HepG2 (cell line): ENCODE results near the gene MARF1. TPM values are rescaled to one million over a fixed set of nuclear protein-coding genes. Genes with fewer than 3 reads are reported as not detected.

ENCODE experiments used
- ATAC-seq: fragments of 200-7000 bp; cut with Tn5 transposase; 3 replicates; pipeline ENCODE4 v1.9.1; 2020; ENCODE audit warnings: mild to moderate bottlenecking, moderate library complexity
- BruUV-seq: library from RNA; stranded (reverse); fragments of 400-500 nt; replicated peaks from 2 replicates; lab custom pipeline; 2021; lab: Mats Ljungman, UMichigan
- CTCF ChIA-PET: fragments of 300-600 bp; formaldehyde crosslinking; extraction: SDS; loops from one replicate; lab custom pipeline; 2021; ENCODE audit warnings: low total read pairs, inconsistent platforms, low intra/inter-chr PET ratio; lab: Yijun Ruan, JAX
- POLR2A ChIA-PET: fragments of 350-600 bp; sonication (Branson Sonifier 250); formaldehyde crosslinking; loops from one replicate; lab custom pipeline; 2020; ENCODE audit warnings: antibody characterized with exemption, inconsistent platforms; lab: Yijun Ruan, JAX
- DNase-seq: peaks from one replicate; pipeline ENCODE4 v3.0.0-alpha.2; 2015; ENCODE audit warnings: low spot score
- FAIRE-seq: peaks from 3 replicates; lab custom pipeline; 2011; peaks lifted over from hg19 to GRCh38; lab: Jason Lieb, UNC
- H2AFZ ChIP-seq: one replicate; pipeline ENCODE4 v1.6.1; 2011; ENCODE audit warnings: low read length, inconsistent platforms
- H3K27ac ChIP-seq: fragments of 300-600 bp; 3 replicates; pipeline ENCODE4 v1.8.0; 2011; ENCODE audit warnings: mixed run types, mild to moderate bottlenecking, mixed read lengths, low read length, inconsistent platforms; ENCODE audit not compliant: insufficient read depth; ENCODE audit errors: extremely low read length
- H3K27me3 ChIP-seq, 2 experiments: fragments of 200-600 bp in 1 of 2; 2 replicates in 1 of 2; 3 replicates in 1 of 2; pipeline versions ENCODE4 v1.6.0 to v1.8.0; 2011; ENCODE audit warnings: low read length in 2 of 2, mild to moderate bottlenecking in 2 of 2, moderate library complexity in 2 of 2, inconsistent platforms in 1 of 2; ENCODE audit not compliant: insufficient read depth in 2 of 2, control insufficient read depth in 1 of 2
- H3K36me3 ChIP-seq, 2 experiments: fragments of 200-600 bp in 1 of 2; replicated peaks in 1 of 2; 2 replicates in 1 of 2; 3 replicates in 1 of 2; pipeline versions ENCODE4 v1.5.1 to v1.8.0; 2011; ENCODE audit warnings: low read length in 2 of 2, inconsistent platforms in 1 of 2; ENCODE audit not compliant: insufficient read depth in 2 of 2, control insufficient read depth in 1 of 2
- H3K4me1 ChIP-seq: 2 replicates; pipeline ENCODE4 v1.5.1; 2012; ENCODE audit warnings: low read length, inconsistent platforms; ENCODE audit not compliant: insufficient read depth
- H3K4me2 ChIP-seq: 2 replicates; pipeline ENCODE4 v1.6.0; 2011; ENCODE audit warnings: low read depth, low read length, inconsistent platforms
- H3K4me3 ChIP-seq, 3 experiments: fragments of 200-600 bp in 1 of 3; sonication (generic), shearing (Covaris generic) in 1 of 3; replicated peaks in 1 of 3; 2 replicates each; pipeline ENCODE4 v1.5.1; 2011 to 2016; ENCODE audit warnings: low read length in 3 of 3, inconsistent platforms in 2 of 3, low read depth in 2 of 3, mild to moderate bottlenecking in 2 of 3, control low read depth in 1 of 3, mixed read lengths in 1 of 3; ENCODE audit not compliant: insufficient read depth in 1 of 3
- H3K79me2 ChIP-seq: one replicate; pipeline ENCODE4 v1.6.1; 2011; ENCODE audit warnings: low read length, inconsistent platforms; ENCODE audit not compliant: insufficient read depth
- H3K9ac ChIP-seq: 2 replicates; pipeline ENCODE4 v1.6.0; 2011; ENCODE audit warnings: mild to moderate bottlenecking, low read depth, low read length, inconsistent platforms; ENCODE audit not compliant: insufficient read depth
- H3K9me3 ChIP-seq: 2 replicates; pipeline ENCODE4 v1.5.1; 2012; ENCODE audit warnings: mild to moderate bottlenecking, low read length
- H4K20me1 ChIP-seq: 2 replicates; pipeline ENCODE4 v1.6.0; 2011; ENCODE audit warnings: inconsistent platforms, mild to moderate bottlenecking, low read length, moderate library complexity; ENCODE audit not compliant: insufficient read depth
- ARID3A ChIP-seq: IDR thresholded peaks from 2 replicates; pipeline ENCODE4 v1.6.1; 2012; ENCODE audit warnings: low read depth, low read length, improper control_type of control experiment
- ETS1 ChIP-seq: sonication (generic); formaldehyde crosslinking; IDR thresholded peaks from 2 replicates; pipeline ENCODE4 v1.4.0; 2020; ENCODE audit warnings: missing genetic modification reagents
- HMG20B ChIP-seq: conservative IDR thresholded peaks from 2 replicates; pipeline ENCODE4 v1.6.1; 2016; ENCODE audit warnings: missing genetic modification reagents, missing compliant biosample characterization
- LCORL ChIP-seq, 2 experiments: fragments of 450-650 bp in 1 of 2; sonication (generic) in 1 of 2; formaldehyde crosslinking in 1 of 2; IDR thresholded peaks; 2 replicates each; pipeline versions ENCODE4 v1.5.0 to v1.6.1; 2017 to 2020; ENCODE audit warnings: antibody characterized with exemption in 1 of 2, missing genetic modification reagents in 1 of 2
- NR3C1 ChIP-seq: sonication (generic); formaldehyde crosslinking; IDR thresholded peaks from 2 replicates; pipeline ENCODE4 v1.4.0; 2020; ENCODE audit warnings: missing genetic modification reagents
- SMC3 ChIP-seq: IDR thresholded peaks from 2 replicates; pipeline ENCODE4 v1.6.1; 2011; ENCODE audit warnings: low read length, improper control_type of control experiment
- SP1 ChIP-seq, 2 experiments: fragments of 450-650 bp in 1 of 2; sonication (generic) in 1 of 2; formaldehyde crosslinking in 1 of 2; IDR thresholded peaks; 2 replicates each; pipeline versions ENCODE4 v1.4.0 to v1.6.1; 2016 to 2020; ENCODE audit warnings: missing genetic modification reagents in 1 of 2
- STAT5B ChIP-seq: sonication (generic); formaldehyde crosslinking; IDR thresholded peaks from 2 replicates; pipeline ENCODE4 v1.4.0; 2020; ENCODE audit warnings: missing genetic modification reagents
- TARDBP ChIP-seq: sonication (generic); formaldehyde crosslinking; IDR thresholded peaks from 2 replicates; pipeline ENCODE4 v1.8.0; 2022; ENCODE audit warnings: mild to moderate bottlenecking, missing genetic modification reagents
- ZFP37 ChIP-seq: sonication (generic); formaldehyde crosslinking; IDR thresholded peaks from 2 replicates; pipeline ENCODE4 v1.4.0; 2020; ENCODE audit warnings: missing genetic modification reagents, borderline replicate concordance
- ZNF253 ChIP-seq: sonication (generic); formaldehyde crosslinking; IDR thresholded peaks from 2 replicates; pipeline ENCODE4 v1.8.0; 2022; ENCODE audit warnings: mild to moderate bottlenecking, missing genetic modification reagents, borderline replicate concordance
- ZNF367 ChIP-seq: sonication (generic); formaldehyde crosslinking; IDR thresholded peaks from 2 replicates; pipeline ENCODE4 v1.4.0; 2020; ENCODE audit warnings: missing genetic modification reagents, borderline replicate concordance
- ZNF570 ChIP-seq: sonication (generic); formaldehyde crosslinking; IDR thresholded peaks from 2 replicates; pipeline ENCODE4 v1.4.0; 2020; ENCODE audit warnings: mild to moderate bottlenecking, missing genetic modification reagents, borderline replicate concordance
- ZNF619 ChIP-seq: sonication (generic); formaldehyde crosslinking; IDR thresholded peaks from 2 replicates; pipeline ENCODE4 v1.4.0; 2020; ENCODE audit warnings: mild to moderate bottlenecking, missing genetic modification reagents
- ZNF709 ChIP-seq: sonication (generic); formaldehyde crosslinking; IDR thresholded peaks from 2 replicates; pipeline ENCODE4 v1.5.0; 2020; ENCODE audit warnings: mild to moderate bottlenecking, missing genetic modification reagents
- ZNF724P ChIP-seq: sonication (generic); formaldehyde crosslinking; IDR thresholded peaks from 2 replicates; pipeline ENCODE4 v1.8.0; 2022; ENCODE audit warnings: missing genetic modification reagents, borderline replicate concordance
- WGBS: methylation state at CpG from one replicate; pipeline ENCODE4 v1.1.6; 2017; ENCODE audit warnings: low lambda C conversion rate; 5-methylcytosine and 5-hydroxymethylcytosine counted together
- in situ Hi-C: cut with HindIII; loops from 2 replicates; pipeline ENCODE4 v1.10.0; 2017; ENCODE audit warnings: low pct_unique_long_range_greater_than_20kb; ENCODE audit not compliant: extremely low pct_ligation_motif_present
- intact Hi-C: fragments of 100-400 bp; cut with micrococcal nuclease; formaldehyde crosslinking; loops from one replicate; pipeline ENCODE4 v1.10.0; 2022; ENCODE audit not compliant: unreplicated experiment
- polyA plus RNA-seq, 8 experiments: library from polyadenylated mRNA; depleted of rRNA in 3 of 8; stranded (reverse) in 7 of 8; unstranded in 1 of 8; fragments of >200 nt; fragmentation: Illumina TruSeq in 4 of 8; extraction: Trizol in 4 of 8; gene quantifications; 2 replicates each; pipeline versions ENCODE4 v1.2.1 to v1.2.3, GENCODE V29; 2011 to 2016; ENCODE audit warnings: low read depth in 4 of 8, missing spikeins in 1 of 8, mixed read lengths in 1 of 8; ENCODE audit not compliant: insufficient read depth in 1 of 8
- total RNA-seq, 5 experiments: library from RNA; depleted of rRNA; stranded (reverse); fragments of >200 nt; fragmentation: Illumina TruSeq; extraction: Trizol; gene quantifications; 2 replicates each; pipeline ENCODE4 v1.2.3, GENCODE V29; 2016; ENCODE audit warnings: low read depth in 1 of 5
- TF ChIP-seq, protein P1 (sequence below): sonication (generic); formaldehyde crosslinking; IDR thresholded peaks from 2 replicates; pipeline ENCODE4 v1.5.0; 2020; ENCODE audit warnings: missing genetic modification reagents

Gene MARF1
- total and polyA plus RNA-seq, 2 of the 13 experiments (the other 11 are each of a cell fraction or from before 2014, with no cell fraction given): 8.7 to 20.7 TPM

DNA sequence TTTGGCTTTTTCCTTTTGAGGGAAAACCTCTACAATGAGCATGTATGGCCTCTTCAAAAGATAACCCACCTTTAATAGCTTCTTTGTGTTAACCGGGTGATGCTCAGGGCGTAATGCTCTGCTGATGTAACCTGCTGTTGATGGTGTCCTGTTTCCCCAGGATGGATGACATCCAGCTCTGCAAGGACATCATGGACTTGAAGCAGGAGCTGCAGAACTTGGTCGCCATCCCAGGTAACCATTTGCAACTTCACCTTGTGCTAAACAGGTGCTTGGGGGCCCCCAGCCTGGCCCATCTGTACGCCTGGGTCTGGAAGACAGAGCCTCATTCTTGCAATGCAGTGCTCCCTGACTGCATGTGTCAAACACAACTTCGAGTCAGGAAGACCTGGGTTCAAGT is 75.1 kb downstream of the MARF1 start:
- H3K27ac ChIP-seq: no peak overlapping the region
- H3K36me3 ChIP-seq: no peaks in the 10 kb centered on the region
- H3K79me2 ChIP-seq: no peaks in the 10 kb centered on the region
- H3K27me3 ChIP-seq: no peaks in the 10 kb centered on the region
- WGBS: 73% methylated on average over 5 of the region's 5 CpGs
- TF ChIP-seq, protein P1, sequence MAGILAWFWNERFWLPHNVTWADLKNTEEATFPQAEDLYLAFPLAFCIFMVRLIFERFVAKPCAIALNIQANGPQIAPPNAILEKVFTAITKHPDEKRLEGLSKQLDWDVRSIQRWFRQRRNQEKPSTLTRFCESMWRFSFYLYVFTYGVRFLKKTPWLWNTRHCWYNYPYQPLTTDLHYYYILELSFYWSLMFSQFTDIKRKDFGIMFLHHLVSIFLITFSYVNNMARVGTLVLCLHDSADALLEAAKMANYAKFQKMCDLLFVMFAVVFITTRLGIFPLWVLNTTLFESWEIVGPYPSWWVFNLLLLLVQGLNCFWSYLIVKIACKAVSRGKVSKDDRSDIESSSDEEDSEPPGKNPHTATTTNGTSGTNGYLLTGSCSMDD (CRISPR knock-in tag): no peak
- TF ChIP-seq ZNF253 (no peak), SP1 (IDR thresholded peaks at IDR 0.05) (no peak), SP1 (CRISPR knock-in tag; IDR thresholded peaks at IDR 0.05) (no peak), TARDBP (CRISPR knock-in tag) (no peak), STAT5B (CRISPR knock-in tag) (no peak), ZNF619 (CRISPR knock-in tag) (no peak), ZFP37 (CRISPR knock-in tag) (no peak), ZNF709 (CRISPR knock-in tag) (no peak), ZNF724P (CRISPR knock-in tag) (no peak), ETS1 (CRISPR knock-in tag) (no peak), SMC3 (no peak), LCORL (IDR thresholded peaks at IDR 0.05) (no peak), LCORL (CRISPR knock-in tag; IDR thresholded peaks at IDR 0.05) (no peak), NR3C1 (CRISPR knock-in tag) (no peak), HMG20B (CRISPR knock-in tag) (no peak), ZNF570 (CRISPR knock-in tag) (no peak), ZNF367 (no peak), ARID3A (no peak)
- POLR2A ChIA-PET: interaction anchor here (0.7 to 3.0 kb wide), 3 partner anchors 9 to 75 kb away, joined by 3 to 15 read pairs (median 5); partner anchors contain the start of gene MARF1
- H3K4me3 ChIP-seq: no peak overlapping the region
- in situ Hi-C loops: no loop called here
- no peaks in the 10 kb centered on the region for H4K20me1 ChIP-seq
- CTCF ChIA-PET: no interaction called here
- DNase-seq: no peak
- peaks cover 36% of the 10 kb centered on the region for H3K4me1 ChIP-seq
- no peak overlapping the region for H3K4me2 ChIP-seq
- FAIRE-seq: no peak
- BruUV-seq: no TSS peak
- no peak overlapping the region for H2AFZ ChIP-seq
- H3K9me3 ChIP-seq: no peaks in the 10 kb centered on the region
- ATAC-seq: no peak
- intact Hi-C loops: no loop called here
- no peak overlapping the region for H3K9ac ChIP-seq
